B cell (primary cell): ENCODE measurements around the gene SNAPIN.

Experiments
- EZH2 ChIP-seq: IDR thresholded peaks from 2 replicates; pipeline ENCODE4 v1.6.1; 2012; ENCODE audit warnings: borderline replicate concordance, low read depth, mild to moderate bottlenecking, moderate library complexity, low read length; ENCODE audit not compliant: insufficient read depth, poor library complexity, severe bottlenecking
- TF ChIP-seq, protein P1 (sequence below): fragments of 200-600 bp; IDR thresholded peaks from one replicate; pipeline ENCODE4 v1.8.0; 2022; ENCODE audit warnings: antibody characterized with exemption, mild to moderate bottlenecking

DNA sequence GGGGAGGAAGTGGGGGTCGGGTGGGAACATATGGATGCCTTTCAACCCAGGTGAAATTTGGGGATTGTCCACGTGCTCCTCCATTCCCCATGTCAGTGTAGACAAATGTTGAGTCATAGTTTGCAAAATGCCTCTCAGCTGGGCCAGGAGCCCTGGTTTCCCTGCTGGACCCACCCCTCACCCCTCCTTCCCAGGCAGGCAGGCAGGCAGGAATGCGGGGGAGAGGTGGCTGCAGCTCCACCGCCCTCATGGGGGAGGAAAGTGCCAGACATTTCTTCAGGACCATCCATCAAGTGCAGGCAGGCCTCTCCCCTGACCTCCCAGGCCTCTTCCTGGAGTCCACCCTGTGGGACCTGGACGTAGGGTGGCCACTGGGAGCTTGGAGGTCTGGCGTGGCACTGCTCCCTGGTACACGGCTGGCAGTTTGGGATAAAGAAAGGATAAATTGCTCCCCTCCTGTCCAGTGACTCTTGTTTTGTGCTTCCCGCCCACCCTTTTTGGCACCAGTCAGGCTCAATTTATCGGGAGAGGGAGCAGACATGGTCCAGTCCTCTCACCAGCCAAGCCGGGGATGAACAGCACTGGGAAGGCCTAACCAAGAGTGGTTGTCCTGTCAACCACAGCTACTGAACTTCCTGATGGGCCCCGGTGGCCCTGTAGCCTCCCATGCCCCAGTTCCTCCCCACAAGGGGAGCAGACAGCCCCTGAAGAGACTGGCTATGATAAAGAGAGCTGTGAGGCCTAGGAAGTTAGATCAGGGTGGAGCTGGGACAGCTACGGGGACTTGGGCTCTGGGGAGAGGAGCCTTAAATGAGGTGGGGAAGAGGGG lies 38.9 kb downstream of the SNAPIN start:
- TF ChIP-seq, protein P1, sequence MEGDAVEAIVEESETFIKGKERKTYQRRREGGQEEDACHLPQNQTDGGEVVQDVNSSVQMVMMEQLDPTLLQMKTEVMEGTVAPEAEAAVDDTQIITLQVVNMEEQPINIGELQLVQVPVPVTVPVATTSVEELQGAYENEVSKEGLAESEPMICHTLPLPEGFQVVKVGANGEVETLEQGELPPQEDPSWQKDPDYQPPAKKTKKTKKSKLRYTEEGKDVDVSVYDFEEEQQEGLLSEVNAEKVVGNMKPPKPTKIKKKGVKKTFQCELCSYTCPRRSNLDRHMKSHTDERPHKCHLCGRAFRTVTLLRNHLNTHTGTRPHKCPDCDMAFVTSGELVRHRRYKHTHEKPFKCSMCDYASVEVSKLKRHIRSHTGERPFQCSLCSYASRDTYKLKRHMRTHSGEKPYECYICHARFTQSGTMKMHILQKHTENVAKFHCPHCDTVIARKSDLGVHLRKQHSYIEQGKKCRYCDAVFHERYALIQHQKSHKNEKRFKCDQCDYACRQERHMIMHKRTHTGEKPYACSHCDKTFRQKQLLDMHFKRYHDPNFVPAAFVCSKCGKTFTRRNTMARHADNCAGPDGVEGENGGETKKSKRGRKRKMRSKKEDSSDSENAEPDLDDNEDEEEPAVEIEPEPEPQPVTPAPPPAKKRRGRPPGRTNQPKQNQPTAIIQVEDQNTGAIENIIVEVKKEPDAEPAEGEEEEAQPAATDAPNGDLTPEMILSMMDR = no peak
- no peak for TF ChIP-seq EZH2
